Neuronal stem cell (in vitro differentiated cells): ENCODE measurements around the gene MANF. TPM values are rescaled to one million over a fixed set of nuclear protein-coding genes. Genes with fewer than 3 reads are reported as not detected.

Experiments
- DNase-seq: peaks from one replicate; pipeline ENCODE4 v3.0.0-alpha.2; 2013; ENCODE audit warnings: low spot score
- H2AFZ ChIP-seq: one replicate; pipeline ENCODE4 v1.6.1; 2013; ENCODE audit warnings: mild to moderate bottlenecking, low read length, inconsistent platforms
- H2AK5ac ChIP-seq: 2 replicates; pipeline ENCODE4 v1.6.1; 2013; ENCODE audit warnings: low read depth, mild to moderate bottlenecking, inconsistent platforms, low read length, moderate library complexity, mixed read lengths
- H2BK120ac ChIP-seq: 2 replicates; pipeline ENCODE4 v1.6.1; 2013; ENCODE audit warnings: low read depth, mild to moderate bottlenecking, inconsistent platforms, low read length, moderate library complexity, mixed read lengths
- H2BK12ac ChIP-seq: one replicate; pipeline ENCODE4 v1.6.1; 2013; ENCODE audit warnings: low read length, inconsistent platforms
- H2BK15ac ChIP-seq: 2 replicates; pipeline ENCODE4 v1.6.1; 2013; ENCODE audit warnings: mild to moderate bottlenecking, low read length, inconsistent platforms, mixed read lengths
- H2BK5ac ChIP-seq: one replicate; pipeline ENCODE4 v1.6.1; 2013; ENCODE audit warnings: inconsistent platforms, mild to moderate bottlenecking, low read length, moderate library complexity
- H3K14ac ChIP-seq: one replicate; pipeline ENCODE4 v1.6.1; 2013; ENCODE audit warnings: low read length, inconsistent platforms
- H3K18ac ChIP-seq: 2 replicates; pipeline ENCODE4 v1.6.1; 2013; ENCODE audit warnings: low read length, inconsistent platforms
- H3K23ac ChIP-seq: 2 replicates; pipeline ENCODE4 v1.6.1; 2013; ENCODE audit warnings: low read depth, mild to moderate bottlenecking, mixed read lengths, low read length, inconsistent platforms; ENCODE audit not compliant: poor library complexity
- H3K27ac ChIP-seq: replicated peaks from 3 replicates; pipeline ENCODE4 v1.5.1; 2013; ENCODE audit warnings: low read length, inconsistent platforms
- H3K27me3 ChIP-seq, 3 experiments: 2 replicates each; pipeline ENCODE4 v1.6.1; 2013; ENCODE audit warnings: low read length in 3 of 3, mild to moderate bottlenecking in 2 of 3, inconsistent platforms in 1 of 3, low read depth in 1 of 3, mixed read lengths in 1 of 3, moderate library complexity in 1 of 3; ENCODE audit not compliant: control insufficient read depth in 3 of 3, insufficient read depth in 3 of 3
- H3K36me3 ChIP-seq, 2 donors: replicated peaks in 1 of 2; 2 replicates each; pipeline ENCODE4 v1.6.1; 2013; ENCODE audit warnings: low read length in 2 of 2; ENCODE audit not compliant: control insufficient read depth in 2 of 2, insufficient read depth in 2 of 2
- H3K4ac ChIP-seq: 2 replicates; pipeline ENCODE4 v1.6.1; 2013; ENCODE audit warnings: inconsistent platforms, mild to moderate bottlenecking, low read length, moderate library complexity
- H3K4me1 ChIP-seq, 2 donors: 1 replicate in 1 of 2; 2 replicates in 1 of 2; pipeline ENCODE4 v1.6.1; 2013; ENCODE audit warnings: low read length in 2 of 2, low read depth in 1 of 2; ENCODE audit not compliant: control insufficient read depth in 2 of 2, insufficient read depth in 1 of 2
- H3K4me2 ChIP-seq: one replicate; pipeline ENCODE4 v1.6.1; 2013; ENCODE audit warnings: mild to moderate bottlenecking, low read length, inconsistent platforms; ENCODE audit not compliant: insufficient read depth, poor library complexity, severe bottlenecking
- H3K4me3 ChIP-seq, 2 donors: 2 replicates each; pipeline ENCODE4 v1.5.1; 2013; ENCODE audit warnings: low read length in 2 of 2, mild to moderate bottlenecking in 2 of 2, inconsistent platforms in 1 of 2, moderate library complexity in 1 of 2
- H3K79me1 ChIP-seq: one replicate; pipeline ENCODE4 v1.6.1; 2013; ENCODE audit warnings: low read depth, mild to moderate bottlenecking, inconsistent platforms, low read length, moderate library complexity
- H3K9ac ChIP-seq: one replicate; pipeline ENCODE4 v1.6.1; 2013; ENCODE audit warnings: mild to moderate bottlenecking, low read depth, low read length, inconsistent platforms; ENCODE audit not compliant: poor library complexity
- H3K9me3 ChIP-seq, 2 donors: replicated peaks in 1 of 2; 2 replicates each; pipeline versions ENCODE3 to v1.6.1; 2013; ENCODE audit warnings: low read length in 2 of 2, mild to moderate bottlenecking in 2 of 2, inconsistent platforms in 1 of 2, low read depth in 1 of 2, mixed read lengths in 1 of 2, moderate library complexity in 1 of 2; ENCODE audit not compliant: control insufficient read depth in 2 of 2, insufficient read depth in 1 of 2
- H4K8ac ChIP-seq: one replicate; pipeline ENCODE4 v1.6.1; 2013; ENCODE audit warnings: low read depth, mild to moderate bottlenecking, inconsistent platforms, low read length, moderate library complexity
- H4K91ac ChIP-seq: one replicate; pipeline ENCODE4 v1.6.1; 2013; ENCODE audit warnings: low read length, low read depth, mild to moderate bottlenecking, inconsistent platforms; ENCODE audit not compliant: poor library complexity
- WGBS, 2 donors: extraction: QIAGEN DNeasy Blood & Tissue Kit; methylation state at CpG; one replicate each; pipeline ENCODE4 v1.1.7; 2013; ENCODE audit warnings: missing lambda C conversion rate in 2 of 2, mixed read lengths in 1 of 2; ENCODE audit not compliant: insufficient read length in 2 of 2, insufficient replicate concordance in 1 of 2; ENCODE audit errors: extremely low coverage in 2 of 2; 5-methylcytosine and 5-hydroxymethylcytosine counted together
- polyA plus RNA-seq, 2 experiments: library from polyadenylated mRNA; stranded (reverse); fragments of 200-250 nt; gene quantifications; one replicate each; pipeline ENCODE4 v1.2.3, GENCODE V29; 2013

The MANF gene
- polyA plus RNA-seq (2013, experiment 1 of 2): 106 TPM
- polyA plus RNA-seq (2013, experiment 2 of 2): 113 TPM

GRCh38 chr3:51384726-51385473 is at the start of gene MANF:
Gene MANF, plus strand, starts transcription at chr3:51385291. Its CDS starts 52 bp downstream, at chr3:51385343.
- H4K8ac ChIP-seq: no peak within 1 kb of the TSS
- peak within 1 kb of the TSS; percentile 98 for H3K18ac ChIP-seq
- peak within 1 kb of the TSS; percentile 88 for H2AFZ ChIP-seq
- no peak within 1 kb of the TSS for H2BK12ac ChIP-seq
- H3K4me2 ChIP-seq: peak within 1 kb of the TSS; percentile 80
- peak within 1 kb of the TSS; percentile 84 for H2BK5ac ChIP-seq
- peak; percentile 98 for DNase-seq
- peak within 1 kb of the TSS; percentile 86 for H3K27ac ChIP-seq
- peak within 1 kb of the TSS; percentile 63 for H2BK120ac ChIP-seq
- no peaks in the 10 kb centered on the region for H3K9me3 ChIP-seq
- H3K4me3 ChIP-seq: peak within 1 kb of the TSS; percentile 66 to 97
- H2AK5ac ChIP-seq: peak within 1 kb of the TSS; percentile 9
- peak within 1 kb of the TSS; percentile 8 for H3K4ac ChIP-seq
- no peaks in the 10 kb centered on the region for H3K79me1 ChIP-seq
- H2BK15ac ChIP-seq: peak within 1 kb of the TSS; percentile 12
- peak within 1 kb of the TSS; percentile 80 for H4K91ac ChIP-seq
- H3K4me1 ChIP-seq: peaks cover 8 to 18% of the 10 kb centered on the region in 2 donors
- H3K9ac ChIP-seq: peak within 1 kb of the TSS; percentile 96
- no peaks in the 10 kb centered on the region for H3K27me3 ChIP-seq
- peak within 1 kb of the TSS; percentile 56 for H3K14ac ChIP-seq
- no CpG with 5 or more reads among the region's 65 CpGs for WGBS, 2 donors
- peak within 1 kb of the TSS; percentile 99 for H3K23ac ChIP-seq
- H3K36me3 ChIP-seq: peaks cover 24 to 38% of the 10 kb centered on the region in 2 donors

GRCh38 chr3:51336261-51336660 is 48.8 kb upstream of the MANF start:
- no peak for DNase-seq
- H3K4ac ChIP-seq: no peak overlapping the region
- H3K4me3 ChIP-seq: no peak overlapping the region

DNA sequence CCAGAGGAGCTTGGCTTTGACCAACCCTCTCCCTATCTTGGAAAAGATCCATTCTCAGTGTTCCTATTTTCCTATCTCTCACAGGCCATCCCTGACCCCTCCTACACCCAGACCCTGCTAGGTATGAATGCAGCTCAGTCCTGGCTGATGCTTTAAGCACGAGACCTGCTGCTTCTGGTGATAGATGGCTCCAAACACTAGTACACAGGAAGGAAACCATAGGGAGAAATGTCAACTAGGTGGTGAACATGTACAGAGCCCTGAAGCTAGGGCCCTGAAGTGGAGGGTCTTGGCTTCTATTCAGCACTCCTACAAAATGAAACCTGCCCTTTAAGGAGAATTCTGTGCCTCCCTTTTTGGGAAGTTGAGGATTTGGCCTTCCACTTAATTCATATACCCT is 47.4 kb upstream of the MANF start:
- DNase-seq: no peak
- no peak overlapping the region for H2BK120ac ChIP-seq
- H4K8ac ChIP-seq: no peak overlapping the region
- no peak overlapping the region for H2AK5ac ChIP-seq
- H3K36me3 ChIP-seq: peaks cover 0 to 6% of the 10 kb centered on the region in 2 donors
- H3K18ac ChIP-seq: no peak overlapping the region
- H3K23ac ChIP-seq: no peak overlapping the region
- no peak overlapping the region for H3K4me2 ChIP-seq
- peaks cover 8 to 20% of the 10 kb centered on the region in 2 donors for H3K4me1 ChIP-seq
- no peak overlapping the region for H2AFZ ChIP-seq
- no peak overlapping the region for H2BK12ac ChIP-seq
- no peak overlapping the region for H2BK15ac ChIP-seq
- H3K27ac ChIP-seq: no peak overlapping the region
- no peaks in the 10 kb centered on the region for H3K79me1 ChIP-seq
- no peak overlapping the region for H3K9ac ChIP-seq
- H3K14ac ChIP-seq: no peak overlapping the region
- H3K4me3 ChIP-seq: no peak overlapping the region
- H3K27me3 ChIP-seq: peaks cover 0 to 5% (median 0%) of the 10 kb centered on the region in 3 experiments
- H3K9me3 ChIP-seq: no peaks in the 10 kb centered on the region
- H3K4ac ChIP-seq: no peak overlapping the region
- WGBS, 2 donors: no CpG with 5 or more reads among the region's 1 CpG
- H2BK5ac ChIP-seq: no peak overlapping the region
- no peak overlapping the region for H4K91ac ChIP-seq

More at GRCh38 chr3:51336261-51336660, 48.8 kb upstream of the MANF start:
- Histone ChIP-seq H3K18ac (no peak overlapping the region), H3K4me1 (peaks cover 8 to 19% of the 10 kb centered on the region in 2 donors), H2BK120ac (no peak overlapping the region), H3K9ac (no peak overlapping the region), H3K27ac (no peak overlapping the region), H3K36me3 (peaks cover 0 to 6% of the 10 kb centered on the region in 2 donors), H2AK5ac (no peak overlapping the region), H3K79me1 (no peaks in the 10 kb centered on the region), H3K14ac (no peak overlapping the region), H4K8ac (no peak overlapping the region), H3K9me3 (no peaks in the 10 kb centered on the region), H4K91ac (no peak overlapping the region), H3K23ac (no peak overlapping the region), H2BK5ac (no peak overlapping the region), H2BK12ac (no peak overlapping the region), H2BK15ac (no peak overlapping the region), H3K27me3 (peaks cover 0 to 5% (median 0%) of the 10 kb centered on the region in 3 experiments), H3K4me2 (no peak overlapping the region), H2AFZ (no peak overlapping the region)
- no CpG with 5 or more reads among the region's 1 CpG for WGBS, 2 donors

DNA sequence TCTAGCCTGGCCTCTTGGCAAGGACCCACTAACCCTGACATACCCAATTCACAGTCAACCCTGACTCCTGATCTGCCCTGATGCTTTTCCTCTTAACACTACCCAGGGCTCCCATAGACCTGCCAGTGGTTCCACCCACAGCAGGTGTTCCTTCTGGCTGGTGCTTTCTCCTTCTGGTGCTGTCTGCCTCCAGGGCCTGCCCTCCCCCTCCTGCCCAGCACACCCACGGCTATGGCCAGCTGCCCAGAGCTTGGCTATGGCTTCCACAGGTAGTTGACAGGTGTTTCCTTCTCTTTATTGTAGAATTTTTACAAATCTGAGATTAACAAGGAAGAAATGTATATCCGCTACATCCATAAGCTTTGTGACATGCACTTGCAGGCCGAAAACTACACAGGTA is 46.5 kb upstream of the MANF start:
- Histone ChIP-seq H4K8ac (no peak overlapping the region), H3K9me3 (no peaks in the 10 kb centered on the region), H3K27ac (no peak overlapping the region)

More for the DNA sequence above, 46.5 kb upstream of the MANF start:
- H3K79me1 ChIP-seq: no peaks in the 10 kb centered on the region
- H3K27me3 ChIP-seq: peaks cover 0 to 5% (median 0%) of the 10 kb centered on the region in 3 experiments
- H3K18ac ChIP-seq: no peak overlapping the region
- H3K4me1 ChIP-seq: peaks cover 8 to 20% of the 10 kb centered on the region in 2 donors
- WGBS, 2 donors: no CpG with 5 or more reads among the region's 3 CpGs
- H4K91ac ChIP-seq: no peak overlapping the region
- H3K4me3 ChIP-seq: no peak overlapping the region
- no peak overlapping the region for H2AFZ ChIP-seq
- no peak overlapping the region for H3K14ac ChIP-seq
- no peak overlapping the region for H3K23ac ChIP-seq
- H2AK5ac ChIP-seq: no peak overlapping the region
- H2BK12ac ChIP-seq: no peak overlapping the region
- no peak overlapping the region for H2BK120ac ChIP-seq
- H2BK15ac ChIP-seq: no peak overlapping the region
- peaks cover 0 to 2% of the 10 kb centered on the region in 2 donors for H3K36me3 ChIP-seq
- DNase-seq: no peak
- no peak overlapping the region for H3K4ac ChIP-seq
- H2BK5ac ChIP-seq: no peak overlapping the region
- no peak overlapping the region for H3K9ac ChIP-seq
- H3K4me2 ChIP-seq: no peak overlapping the region
